Measurements from ENCODE around the gene C1orf105. TPM values are rescaled to one million over a fixed set of nuclear protein-coding genes. Genes with fewer than 3 reads are reported as not detected.

C1orf105 gene
- total and polyA plus RNA-seq, 4 donors: 0.16 TPM; not detected in 3

GRCh38 chr1:172456344-172456769 lies 35.9 kb downstream of the C1orf105 start:
- TF ChIP-seq GABPA (IDR thresholded peaks at IDR 0.05 in 1 of 2, conservative IDR thresholded peaks at IDR 0.05 in 1 of 2) (no peak), YY1 (IDR thresholded peaks at IDR 0.05) (no peak), TAF1 (conservative IDR thresholded peaks at IDR 0.05) (no peak), ATF3 (IDR thresholded peaks at IDR 0.05) (no peak), FOXA1 (IDR thresholded peaks at IDR 0.05) (no peak), RAD21 (IDR thresholded peaks at IDR 0.05) (no peak), FOXA2 (IDR thresholded peaks at IDR 0.05) (no peak), SP1 (IDR thresholded peaks at IDR 0.05) (no peak), HNF4G (IDR thresholded peaks at IDR 0.05) (no peak), JUND (IDR thresholded peaks at IDR 0.05) (no peak), EGR1 (IDR thresholded peaks at IDR 0.05; ENCODE audit: low read depth in 2 of 2) (no peak), RXRA (IDR thresholded peaks at IDR 0.05) (no peak), HNF4A (conservative IDR thresholded peaks at IDR 0.05) (no peak), NR2F2 (IDR thresholded peaks at IDR 0.05) (no peak)
- TF ChIP-seq, protein P1, sequence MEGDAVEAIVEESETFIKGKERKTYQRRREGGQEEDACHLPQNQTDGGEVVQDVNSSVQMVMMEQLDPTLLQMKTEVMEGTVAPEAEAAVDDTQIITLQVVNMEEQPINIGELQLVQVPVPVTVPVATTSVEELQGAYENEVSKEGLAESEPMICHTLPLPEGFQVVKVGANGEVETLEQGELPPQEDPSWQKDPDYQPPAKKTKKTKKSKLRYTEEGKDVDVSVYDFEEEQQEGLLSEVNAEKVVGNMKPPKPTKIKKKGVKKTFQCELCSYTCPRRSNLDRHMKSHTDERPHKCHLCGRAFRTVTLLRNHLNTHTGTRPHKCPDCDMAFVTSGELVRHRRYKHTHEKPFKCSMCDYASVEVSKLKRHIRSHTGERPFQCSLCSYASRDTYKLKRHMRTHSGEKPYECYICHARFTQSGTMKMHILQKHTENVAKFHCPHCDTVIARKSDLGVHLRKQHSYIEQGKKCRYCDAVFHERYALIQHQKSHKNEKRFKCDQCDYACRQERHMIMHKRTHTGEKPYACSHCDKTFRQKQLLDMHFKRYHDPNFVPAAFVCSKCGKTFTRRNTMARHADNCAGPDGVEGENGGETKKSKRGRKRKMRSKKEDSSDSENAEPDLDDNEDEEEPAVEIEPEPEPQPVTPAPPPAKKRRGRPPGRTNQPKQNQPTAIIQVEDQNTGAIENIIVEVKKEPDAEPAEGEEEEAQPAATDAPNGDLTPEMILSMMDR (IDR thresholded peaks at IDR 0.05; ENCODE audit: low read depth, low read length, missing input control): no peak
- TF ChIP-seq, protein P2, sequence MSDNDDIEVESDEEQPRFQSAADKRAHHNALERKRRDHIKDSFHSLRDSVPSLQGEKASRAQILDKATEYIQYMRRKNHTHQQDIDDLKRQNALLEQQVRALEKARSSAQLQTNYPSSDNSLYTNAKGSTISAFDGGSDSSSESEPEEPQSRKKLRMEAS (IDR thresholded peaks at IDR 0.05): no peak
- TF ChIP-seq, protein P3, sequence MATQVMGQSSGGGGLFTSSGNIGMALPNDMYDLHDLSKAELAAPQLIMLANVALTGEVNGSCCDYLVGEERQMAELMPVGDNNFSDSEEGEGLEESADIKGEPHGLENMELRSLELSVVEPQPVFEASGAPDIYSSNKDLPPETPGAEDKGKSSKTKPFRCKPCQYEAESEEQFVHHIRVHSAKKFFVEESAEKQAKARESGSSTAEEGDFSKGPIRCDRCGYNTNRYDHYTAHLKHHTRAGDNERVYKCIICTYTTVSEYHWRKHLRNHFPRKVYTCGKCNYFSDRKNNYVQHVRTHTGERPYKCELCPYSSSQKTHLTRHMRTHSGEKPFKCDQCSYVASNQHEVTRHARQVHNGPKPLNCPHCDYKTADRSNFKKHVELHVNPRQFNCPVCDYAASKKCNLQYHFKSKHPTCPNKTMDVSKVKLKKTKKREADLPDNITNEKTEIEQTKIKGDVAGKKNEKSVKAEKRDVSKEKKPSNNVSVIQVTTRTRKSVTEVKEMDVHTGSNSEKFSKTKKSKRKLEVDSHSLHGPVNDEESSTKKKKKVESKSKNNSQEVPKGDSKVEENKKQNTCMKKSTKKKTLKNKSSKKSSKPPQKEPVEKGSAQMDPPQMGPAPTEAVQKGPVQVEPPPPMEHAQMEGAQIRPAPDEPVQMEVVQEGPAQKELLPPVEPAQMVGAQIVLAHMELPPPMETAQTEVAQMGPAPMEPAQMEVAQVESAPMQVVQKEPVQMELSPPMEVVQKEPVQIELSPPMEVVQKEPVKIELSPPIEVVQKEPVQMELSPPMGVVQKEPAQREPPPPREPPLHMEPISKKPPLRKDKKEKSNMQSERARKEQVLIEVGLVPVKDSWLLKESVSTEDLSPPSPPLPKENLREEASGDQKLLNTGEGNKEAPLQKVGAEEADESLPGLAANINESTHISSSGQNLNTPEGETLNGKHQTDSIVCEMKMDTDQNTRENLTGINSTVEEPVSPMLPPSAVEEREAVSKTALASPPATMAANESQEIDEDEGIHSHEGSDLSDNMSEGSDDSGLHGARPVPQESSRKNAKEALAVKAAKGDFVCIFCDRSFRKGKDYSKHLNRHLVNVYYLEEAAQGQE (IDR thresholded peaks at IDR 0.05): no peak
- TF ChIP-seq, protein P4, sequence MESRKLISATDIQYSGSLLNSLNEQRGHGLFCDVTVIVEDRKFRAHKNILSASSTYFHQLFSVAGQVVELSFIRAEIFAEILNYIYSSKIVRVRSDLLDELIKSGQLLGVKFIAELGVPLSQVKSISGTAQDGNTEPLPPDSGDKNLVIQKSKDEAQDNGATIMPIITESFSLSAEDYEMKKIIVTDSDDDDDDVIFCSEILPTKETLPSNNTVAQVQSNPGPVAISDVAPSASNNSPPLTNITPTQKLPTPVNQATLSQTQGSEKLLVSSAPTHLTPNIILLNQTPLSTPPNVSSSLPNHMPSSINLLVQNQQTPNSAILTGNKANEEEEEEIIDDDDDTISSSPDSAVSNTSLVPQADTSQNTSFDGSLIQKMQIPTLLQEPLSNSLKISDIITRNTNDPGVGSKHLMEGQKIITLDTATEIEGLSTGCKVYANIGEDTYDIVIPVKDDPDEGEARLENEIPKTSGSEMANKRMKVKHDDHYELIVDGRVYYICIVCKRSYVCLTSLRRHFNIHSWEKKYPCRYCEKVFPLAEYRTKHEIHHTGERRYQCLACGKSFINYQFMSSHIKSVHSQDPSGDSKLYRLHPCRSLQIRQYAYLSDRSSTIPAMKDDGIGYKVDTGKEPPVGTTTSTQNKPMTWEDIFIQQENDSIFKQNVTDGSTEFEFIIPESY (IDR thresholded peaks at IDR 0.05): no peak
- Histone ChIP-seq H3K4me1 (ENCODE audit: control insufficient read depth in 4 of 4, insufficient read depth in 4 of 4, low read length in 3 of 4) (no peaks in the 10 kb centered on the region), H3K9me3 (ENCODE audit: control insufficient read depth in 4 of 4, low read length in 3 of 4) (no peaks in the 10 kb centered on the region), H3K9ac (ENCODE audit: low read depth in 1 of 2, low read length in 2 of 2) (no peak overlapping the region), H3K27me3 (ENCODE audit: control insufficient read depth in 4 of 4, insufficient read depth in 4 of 4, low read length in 3 of 4) (no peaks in the 10 kb centered on the region), H3K4me3 (ENCODE audit: low read depth in 1 of 3, low read length in 3 of 3) (no peak overlapping the region), H3K27ac (ENCODE audit: low read depth in 1 of 2, low read length in 2 of 2) (no peak overlapping the region), H3K36me3 (ENCODE audit: control insufficient read depth in 4 of 4, insufficient read depth in 3 of 4, low read depth in 1 of 4, low read length in 3 of 4) (no peaks in the 10 kb centered on the region)
- peak; percentile 76 for DNase-seq (ENCODE audit: low spot score)
- 95% methylated on average over 5 of the region's 5 CpGs for WGBS
